Panc1 (cell line): Measurements from ENCODE around the gene LRRC8C. TPM values are rescaled to one million over a fixed set of nuclear protein-coding genes. Genes with fewer than 3 reads are reported as not detected.

Experiments
- ATAC-seq: fragments of 200-7000 bp; cut with Tn5 transposase; 2 replicates; pipeline ENCODE4 v1.9.1; 2020; ENCODE audit warnings: mild to moderate bottlenecking, moderate library complexity
- BruUV-seq: library from RNA; stranded (reverse); fragments of 400-500 nt; replicated peaks from 2 replicates; lab custom pipeline; 2021; lab: Mats Ljungman, UMichigan
- CTCF ChIA-PET: fragments of 300-600 bp; sonication (Branson Sonifier 250); formaldehyde crosslinking; loops from one replicate; lab custom pipeline; 2022; ENCODE audit warnings: antibody characterized with exemption; lab: Charles Lee
- POLR2A ChIA-PET: fragments of 300-600 bp; sonication (Branson Sonifier 250); formaldehyde crosslinking; loops from one replicate; lab custom pipeline; 2022; ENCODE audit warnings: antibody characterized with exemption; lab: Charles Lee
- DNase-seq: peaks from one replicate; pipeline ENCODE4 v3.0.0-alpha.2; 2010; ENCODE audit warnings: low read depth, low spot score
- H3K27ac ChIP-seq: 2 replicates; pipeline ENCODE4 v1.5.1; 2011; ENCODE audit warnings: mild to moderate bottlenecking, low read length, inconsistent platforms
- H3K27me3 ChIP-seq: fragments of 200-500 bp; sonication (Bioruptor generic); 2 replicates; pipeline ENCODE4 v1.6.0; 2014; ENCODE audit warnings: low read length, inconsistent platforms; ENCODE audit not compliant: control insufficient read depth, insufficient read depth
- H3K36me3 ChIP-seq: fragments of 200-500 bp; sonication (Bioruptor generic); 2 replicates; pipeline ENCODE4 v1.5.1; 2014; ENCODE audit warnings: inconsistent platforms, mild to moderate bottlenecking, low read length, moderate library complexity; ENCODE audit not compliant: control insufficient read depth, insufficient read depth
- H3K4me1 ChIP-seq: 2 replicates; pipeline ENCODE4 v1.5.1; 2011; ENCODE audit warnings: inconsistent platforms, mild to moderate bottlenecking, low read length, moderate library complexity; ENCODE audit not compliant: control insufficient read depth, insufficient read depth
- H3K4me3 ChIP-seq, 2 experiments: 2 replicates each; pipeline ENCODE4 v1.5.1; 2011 to 2012; ENCODE audit warnings: low read depth in 2 of 2, low read length in 2 of 2, mild to moderate bottlenecking in 2 of 2, inconsistent platforms in 1 of 2, moderate library complexity in 1 of 2
- H3K9me3 ChIP-seq: fragments of 200-500 bp; sonication (Bioruptor generic); 2 replicates; pipeline ENCODE4 v1.5.1; 2014; ENCODE audit warnings: low read depth, mild to moderate bottlenecking, inconsistent platforms, low read length, moderate library complexity; ENCODE audit not compliant: control insufficient read depth, insufficient read depth
- POLR2AphosphoS5 ChIP-seq: IDR thresholded peaks from 2 replicates; pipeline ENCODE4 v1.6.1; 2012; ENCODE audit warnings: mild to moderate bottlenecking, low read depth, low read length, moderate library complexity
- SIN3A ChIP-seq: IDR thresholded peaks from 2 replicates; pipeline ENCODE4 v1.6.1; 2012; ENCODE audit warnings: low read depth, mild to moderate bottlenecking, low read length, moderate library complexity, borderline replicate concordance; ENCODE audit not compliant: insufficient read depth
- TCF7L2 ChIP-seq: IDR thresholded peaks from 2 replicates; pipeline ENCODE4 v1.6.1; 2011; ENCODE audit warnings: mild to moderate bottlenecking, low read depth, low read length, inconsistent platforms
- in situ Hi-C: cut with HindIII; loops from 2 replicates; pipeline ENCODE4 v1.10.0; 2016; ENCODE audit warnings: low sequenced_read_pairs, low pct_unique_long_range_greater_than_20kb
- intact Hi-C: fragments of 100-400 bp; cut with micrococcal nuclease; formaldehyde crosslinking; loops from one replicate; pipeline ENCODE4 v1.10.0; 2022; ENCODE audit not compliant: unreplicated experiment
- total RNA-seq: library from RNA; stranded (reverse); gene quantifications from one replicate; pipeline ENCODE4 v1.2.1, GENCODE V29; 2021; ENCODE audit not compliant: unreplicated experiment
- TF ChIP-seq, protein P1 (sequence below): fragments of 450-650 bp; IDR thresholded peaks from 2 replicates; pipeline ENCODE4 v1.5.1; 2017; ENCODE audit warnings: mild to moderate bottlenecking
- TF ChIP-seq, protein P2 (sequence below), 2 experiments: IDR thresholded peaks; 2 replicates each; pipeline ENCODE4 v1.6.1; 2011 to 2012; ENCODE audit warnings: low read depth in 2 of 2, control low read depth in 1 of 2, low read length in 1 of 2, mild to moderate bottlenecking in 1 of 2, moderate library complexity in 1 of 2; ENCODE audit not compliant: insufficient read depth in 1 of 2

LRRC8C gene
- total RNA-seq, 1 experiment from 2014 or later, result 17.1 TPM

DNA sequence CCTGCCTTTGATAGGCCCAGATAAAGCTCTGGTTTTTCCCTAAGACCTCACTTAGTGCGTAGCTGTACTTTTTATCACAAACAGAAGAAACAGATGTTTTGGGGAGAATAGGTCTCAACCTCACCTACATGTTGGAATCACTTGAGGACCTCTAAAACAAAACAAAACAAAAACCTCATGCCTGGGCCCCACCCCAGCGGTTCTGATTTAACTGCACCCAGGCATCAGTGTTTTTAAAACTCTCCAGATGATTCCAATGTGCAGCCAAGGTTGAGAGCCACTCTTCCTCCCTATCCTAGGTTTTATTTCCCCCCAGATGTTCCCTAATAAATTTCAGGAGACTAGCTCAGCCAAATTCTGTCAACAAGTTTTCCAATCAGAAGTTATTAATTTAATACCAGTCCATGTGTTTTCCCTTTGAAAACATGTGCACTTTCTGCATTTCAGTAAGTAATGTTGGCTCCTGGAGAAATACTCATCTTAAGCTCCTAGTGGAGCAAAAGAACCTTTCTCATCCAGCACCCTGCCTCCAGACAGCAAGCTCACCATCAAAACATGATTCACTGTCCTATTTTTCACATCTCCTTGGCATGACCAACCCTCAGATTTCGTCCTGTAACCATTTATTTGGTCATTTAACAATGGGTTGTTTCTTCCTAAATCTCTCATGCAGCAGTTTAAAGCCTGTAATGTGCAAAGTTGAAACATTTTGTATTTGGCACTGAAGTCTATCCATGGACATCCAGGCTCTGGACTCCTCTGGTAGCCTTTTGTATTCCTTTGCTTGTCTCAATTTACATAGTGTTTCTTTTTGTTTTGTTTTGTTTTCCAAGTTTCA, 27.5 kb downstream of the LRRC8C start:
- ATAC-seq, result no peak
- Histone ChIP-seq H3K4me1 (no peaks in the 10 kb centered on the region), H3K36me3 (no peaks in the 10 kb centered on the region), H3K27ac (no peak overlapping the region), H3K9me3 (no peaks in the 10 kb centered on the region), H3K27me3 (no peaks in the 10 kb centered on the region), H3K4me3 (no peak overlapping the region)
- BruUV-seq, result no TSS peak
- in situ Hi-C loops (no loop called here), intact Hi-C loops (no loop called here)
- TF ChIP-seq SIN3A, result no peak
- TF ChIP-seq, protein P1, sequence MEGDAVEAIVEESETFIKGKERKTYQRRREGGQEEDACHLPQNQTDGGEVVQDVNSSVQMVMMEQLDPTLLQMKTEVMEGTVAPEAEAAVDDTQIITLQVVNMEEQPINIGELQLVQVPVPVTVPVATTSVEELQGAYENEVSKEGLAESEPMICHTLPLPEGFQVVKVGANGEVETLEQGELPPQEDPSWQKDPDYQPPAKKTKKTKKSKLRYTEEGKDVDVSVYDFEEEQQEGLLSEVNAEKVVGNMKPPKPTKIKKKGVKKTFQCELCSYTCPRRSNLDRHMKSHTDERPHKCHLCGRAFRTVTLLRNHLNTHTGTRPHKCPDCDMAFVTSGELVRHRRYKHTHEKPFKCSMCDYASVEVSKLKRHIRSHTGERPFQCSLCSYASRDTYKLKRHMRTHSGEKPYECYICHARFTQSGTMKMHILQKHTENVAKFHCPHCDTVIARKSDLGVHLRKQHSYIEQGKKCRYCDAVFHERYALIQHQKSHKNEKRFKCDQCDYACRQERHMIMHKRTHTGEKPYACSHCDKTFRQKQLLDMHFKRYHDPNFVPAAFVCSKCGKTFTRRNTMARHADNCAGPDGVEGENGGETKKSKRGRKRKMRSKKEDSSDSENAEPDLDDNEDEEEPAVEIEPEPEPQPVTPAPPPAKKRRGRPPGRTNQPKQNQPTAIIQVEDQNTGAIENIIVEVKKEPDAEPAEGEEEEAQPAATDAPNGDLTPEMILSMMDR, result no peak
- no peak for DNase-seq
- ChIA-PET CTCF (no interaction called here), POLR2A (no interaction called here)

DNA sequence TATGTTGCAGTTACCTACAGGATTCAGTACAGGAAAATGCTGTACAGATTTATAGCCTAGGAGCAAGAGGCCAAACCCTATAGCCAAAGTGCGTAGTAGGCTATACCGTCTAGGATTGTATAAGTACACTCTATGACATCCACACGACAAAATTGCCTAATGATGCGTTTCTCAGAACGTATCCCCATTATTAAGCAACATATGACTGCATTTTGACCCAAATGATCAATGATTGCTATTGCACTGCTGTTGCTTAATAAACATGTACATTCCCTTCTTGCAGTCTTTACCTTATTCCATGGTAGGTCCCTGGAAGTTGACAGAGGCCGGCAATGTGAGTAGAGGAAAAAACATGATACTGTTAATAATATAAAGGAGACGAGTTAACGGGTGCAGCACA, 33.0 kb downstream of the LRRC8C start:
- ATAC-seq (no peak), DNase-seq (no peak)
- Histone ChIP-seq H3K4me3 (no peak overlapping the region), H3K27ac (no peak overlapping the region), H3K9me3 (no peaks in the 10 kb centered on the region), H3K4me1 (no peaks in the 10 kb centered on the region), H3K27me3 (no peaks in the 10 kb centered on the region), H3K36me3 (no peaks in the 10 kb centered on the region)
- in situ Hi-C loops, result no loop called here
- CTCF ChIA-PET, result interaction anchor here (0.6 kb wide), 1 partner anchor 23 kb away, joined by 3 read pairs; no protein-coding TSS in a partner anchor
- POLR2A ChIA-PET, result no interaction called here
- no TSS peak for BruUV-seq
- intact Hi-C loops, result no loop called here
- TF ChIP-seq POLR2AphosphoS5 (no peak), TCF7L2 (no peak), SIN3A (no peak)
- TF ChIP-seq, protein P2, sequence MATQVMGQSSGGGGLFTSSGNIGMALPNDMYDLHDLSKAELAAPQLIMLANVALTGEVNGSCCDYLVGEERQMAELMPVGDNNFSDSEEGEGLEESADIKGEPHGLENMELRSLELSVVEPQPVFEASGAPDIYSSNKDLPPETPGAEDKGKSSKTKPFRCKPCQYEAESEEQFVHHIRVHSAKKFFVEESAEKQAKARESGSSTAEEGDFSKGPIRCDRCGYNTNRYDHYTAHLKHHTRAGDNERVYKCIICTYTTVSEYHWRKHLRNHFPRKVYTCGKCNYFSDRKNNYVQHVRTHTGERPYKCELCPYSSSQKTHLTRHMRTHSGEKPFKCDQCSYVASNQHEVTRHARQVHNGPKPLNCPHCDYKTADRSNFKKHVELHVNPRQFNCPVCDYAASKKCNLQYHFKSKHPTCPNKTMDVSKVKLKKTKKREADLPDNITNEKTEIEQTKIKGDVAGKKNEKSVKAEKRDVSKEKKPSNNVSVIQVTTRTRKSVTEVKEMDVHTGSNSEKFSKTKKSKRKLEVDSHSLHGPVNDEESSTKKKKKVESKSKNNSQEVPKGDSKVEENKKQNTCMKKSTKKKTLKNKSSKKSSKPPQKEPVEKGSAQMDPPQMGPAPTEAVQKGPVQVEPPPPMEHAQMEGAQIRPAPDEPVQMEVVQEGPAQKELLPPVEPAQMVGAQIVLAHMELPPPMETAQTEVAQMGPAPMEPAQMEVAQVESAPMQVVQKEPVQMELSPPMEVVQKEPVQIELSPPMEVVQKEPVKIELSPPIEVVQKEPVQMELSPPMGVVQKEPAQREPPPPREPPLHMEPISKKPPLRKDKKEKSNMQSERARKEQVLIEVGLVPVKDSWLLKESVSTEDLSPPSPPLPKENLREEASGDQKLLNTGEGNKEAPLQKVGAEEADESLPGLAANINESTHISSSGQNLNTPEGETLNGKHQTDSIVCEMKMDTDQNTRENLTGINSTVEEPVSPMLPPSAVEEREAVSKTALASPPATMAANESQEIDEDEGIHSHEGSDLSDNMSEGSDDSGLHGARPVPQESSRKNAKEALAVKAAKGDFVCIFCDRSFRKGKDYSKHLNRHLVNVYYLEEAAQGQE (IDR thresholded peaks at IDR 0.05; ENCODE audit: insufficient read depth in 1 of 2, low read depth in 2 of 2, low read length in 1 of 2), result no peak
- TF ChIP-seq, protein P1, result no peak
